ENCODE results near the gene ASXL2.

DNA sequence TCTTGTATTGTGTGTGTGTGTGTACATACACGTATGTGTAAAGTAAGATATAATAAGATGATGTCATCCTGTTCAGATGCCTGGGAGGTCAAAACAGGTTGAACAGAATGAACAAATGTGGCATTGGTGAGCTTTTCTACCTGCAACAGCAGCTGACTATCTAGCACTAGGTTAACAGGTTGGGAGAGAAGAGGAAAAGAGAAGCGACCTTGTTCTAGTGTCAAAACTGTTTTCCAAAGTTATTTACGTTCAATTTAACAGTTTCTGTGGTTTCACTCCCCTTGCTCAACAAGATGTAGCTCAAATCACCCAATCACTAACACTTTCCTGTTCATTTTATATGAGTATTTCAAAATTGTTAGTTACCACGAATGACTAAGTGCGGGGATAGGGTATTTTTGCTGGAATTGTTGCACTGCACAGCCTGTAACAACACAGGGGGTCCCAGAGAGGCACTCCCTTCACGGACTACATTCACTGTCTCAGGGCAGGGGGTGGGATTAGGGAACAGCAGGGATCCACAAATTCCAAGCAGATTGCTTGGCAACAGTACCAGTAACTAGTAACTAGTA, 137.4 kb downstream of the ASXL2 start:
- TF ChIP-seq CTCF (IDR thresholded peaks at IDR 0.05; ENCODE audit: low read depth, low read length) (no peak), EZH2phosphoT487 (IDR thresholded peaks at IDR 0.05; ENCODE audit: low read depth) (no peak)
